A673 (cell line): Measurements from ENCODE around the gene CDC73.

Source experiments
- CTCF ChIP-seq: fragments of 300-800, 200-600 bp; sonication (generic); conservative IDR thresholded peaks from 2 replicates; pipeline ENCODE4 v1.5.1; 2017; ENCODE audit warnings: low read depth, mild to moderate bottlenecking, antibody characterized with exemption, low read length, moderate library complexity, mixed read lengths
- EZH2 ChIP-seq: fragments of 200-600 bp; sonication (generic); IDR thresholded peaks from 2 replicates; pipeline ENCODE4 v1.6.1; 2017; ENCODE audit warnings: borderline replicate concordance, low read depth, mild to moderate bottlenecking, mixed read lengths, antibody characterized with exemption, low read length; ENCODE audit not compliant: poor library complexity, severe bottlenecking

- no peak for TF ChIP-seq EZH2
- TF ChIP-seq CTCF, result no peak
These were observed 38.3 kb upstream of the CDC73 start for GRCh38 chr1:193083365-193084088.
